Panc1 (cell line): ENCODE results near the gene COPZ1. TPM values are rescaled to one million over a fixed set of nuclear protein-coding genes. Genes with fewer than 3 reads are reported as not detected.

ENCODE experiments used
- ATAC-seq: fragments of 200-7000 bp; cut with Tn5 transposase; 2 replicates; pipeline ENCODE4 v1.9.1; 2020; ENCODE audit warnings: mild to moderate bottlenecking, moderate library complexity
- BruUV-seq: library from RNA; stranded (reverse); fragments of 400-500 nt; replicated peaks from 2 replicates; lab custom pipeline; 2021; lab: Mats Ljungman, UMichigan
- CTCF ChIA-PET: fragments of 300-600 bp; sonication (Branson Sonifier 250); formaldehyde crosslinking; loops from one replicate; lab custom pipeline; 2022; ENCODE audit warnings: antibody characterized with exemption; lab: Charles Lee
- POLR2A ChIA-PET: fragments of 300-600 bp; sonication (Branson Sonifier 250); formaldehyde crosslinking; loops from one replicate; lab custom pipeline; 2022; ENCODE audit warnings: antibody characterized with exemption; lab: Charles Lee
- DNase-seq: peaks from one replicate; pipeline ENCODE4 v3.0.0-alpha.2; 2010; ENCODE audit warnings: low read depth, low spot score
- H3K27ac ChIP-seq: 2 replicates; pipeline ENCODE4 v1.5.1; 2011; ENCODE audit warnings: mild to moderate bottlenecking, low read length, inconsistent platforms
- H3K27me3 ChIP-seq: fragments of 200-500 bp; sonication (Bioruptor generic); 2 replicates; pipeline ENCODE4 v1.6.0; 2014; ENCODE audit warnings: low read length, inconsistent platforms; ENCODE audit not compliant: control insufficient read depth, insufficient read depth
- H3K36me3 ChIP-seq: fragments of 200-500 bp; sonication (Bioruptor generic); 2 replicates; pipeline ENCODE4 v1.5.1; 2014; ENCODE audit warnings: inconsistent platforms, mild to moderate bottlenecking, low read length, moderate library complexity; ENCODE audit not compliant: control insufficient read depth, insufficient read depth
- H3K4me1 ChIP-seq: 2 replicates; pipeline ENCODE4 v1.5.1; 2011; ENCODE audit warnings: inconsistent platforms, mild to moderate bottlenecking, low read length, moderate library complexity; ENCODE audit not compliant: control insufficient read depth, insufficient read depth
- H3K4me3 ChIP-seq, 2 experiments: 2 replicates each; pipeline ENCODE4 v1.5.1; 2011 to 2012; ENCODE audit warnings: low read depth in 2 of 2, low read length in 2 of 2, mild to moderate bottlenecking in 2 of 2, inconsistent platforms in 1 of 2, moderate library complexity in 1 of 2
- H3K9me3 ChIP-seq: fragments of 200-500 bp; sonication (Bioruptor generic); 2 replicates; pipeline ENCODE4 v1.5.1; 2014; ENCODE audit warnings: low read depth, mild to moderate bottlenecking, inconsistent platforms, low read length, moderate library complexity; ENCODE audit not compliant: control insufficient read depth, insufficient read depth
- POLR2AphosphoS5 ChIP-seq: IDR thresholded peaks from 2 replicates; pipeline ENCODE4 v1.6.1; 2012; ENCODE audit warnings: mild to moderate bottlenecking, low read depth, low read length, moderate library complexity
- SIN3A ChIP-seq: IDR thresholded peaks from 2 replicates; pipeline ENCODE4 v1.6.1; 2012; ENCODE audit warnings: low read depth, mild to moderate bottlenecking, low read length, moderate library complexity, borderline replicate concordance; ENCODE audit not compliant: insufficient read depth
- TCF7L2 ChIP-seq: IDR thresholded peaks from 2 replicates; pipeline ENCODE4 v1.6.1; 2011; ENCODE audit warnings: mild to moderate bottlenecking, low read depth, low read length, inconsistent platforms
- in situ Hi-C: cut with HindIII; loops from 2 replicates; pipeline ENCODE4 v1.10.0; 2016; ENCODE audit warnings: low sequenced_read_pairs, low pct_unique_long_range_greater_than_20kb
- intact Hi-C: fragments of 100-400 bp; cut with micrococcal nuclease; formaldehyde crosslinking; loops from one replicate; pipeline ENCODE4 v1.10.0; 2022; ENCODE audit not compliant: unreplicated experiment
- total RNA-seq: library from RNA; stranded (reverse); gene quantifications from one replicate; pipeline ENCODE4 v1.2.1, GENCODE V29; 2021; ENCODE audit not compliant: unreplicated experiment
- TF ChIP-seq, protein P1 (sequence below), 2 experiments: IDR thresholded peaks; 2 replicates each; pipeline ENCODE4 v1.6.1; 2011 to 2012; ENCODE audit warnings: low read depth in 2 of 2, control low read depth in 1 of 2, low read length in 1 of 2, mild to moderate bottlenecking in 1 of 2, moderate library complexity in 1 of 2; ENCODE audit not compliant: insufficient read depth in 1 of 2
- TF ChIP-seq, protein P2 (sequence below): fragments of 450-650 bp; IDR thresholded peaks from 2 replicates; pipeline ENCODE4 v1.5.1; 2017; ENCODE audit warnings: mild to moderate bottlenecking

Gene COPZ1
- total RNA-seq, 1 experiment from 2014 or later = 175 TPM

DNA sequence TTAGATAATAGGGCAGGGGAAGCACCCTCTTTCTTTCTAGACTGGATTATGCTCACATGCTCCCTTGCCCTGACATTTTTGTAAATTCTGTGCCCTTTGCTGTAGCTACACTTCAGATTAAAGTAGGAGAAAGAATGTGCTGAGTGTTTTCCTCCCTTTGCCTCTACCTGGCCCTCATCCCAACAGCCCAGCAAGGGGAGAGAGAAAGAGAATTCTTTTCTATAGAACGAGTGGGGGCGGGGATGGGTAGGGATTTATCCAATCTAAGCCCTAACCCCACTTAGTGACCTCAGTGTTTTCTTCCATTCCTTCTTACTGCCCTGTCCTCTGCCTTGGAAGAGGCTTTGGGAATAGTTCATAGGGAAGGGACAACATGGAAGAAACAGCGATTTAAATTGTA lies 25.8 kb downstream of the COPZ1 start:
- TF ChIP-seq POLR2AphosphoS5 (no peak), SIN3A (no peak), TCF7L2 (no peak)
- TF ChIP-seq, protein P1, sequence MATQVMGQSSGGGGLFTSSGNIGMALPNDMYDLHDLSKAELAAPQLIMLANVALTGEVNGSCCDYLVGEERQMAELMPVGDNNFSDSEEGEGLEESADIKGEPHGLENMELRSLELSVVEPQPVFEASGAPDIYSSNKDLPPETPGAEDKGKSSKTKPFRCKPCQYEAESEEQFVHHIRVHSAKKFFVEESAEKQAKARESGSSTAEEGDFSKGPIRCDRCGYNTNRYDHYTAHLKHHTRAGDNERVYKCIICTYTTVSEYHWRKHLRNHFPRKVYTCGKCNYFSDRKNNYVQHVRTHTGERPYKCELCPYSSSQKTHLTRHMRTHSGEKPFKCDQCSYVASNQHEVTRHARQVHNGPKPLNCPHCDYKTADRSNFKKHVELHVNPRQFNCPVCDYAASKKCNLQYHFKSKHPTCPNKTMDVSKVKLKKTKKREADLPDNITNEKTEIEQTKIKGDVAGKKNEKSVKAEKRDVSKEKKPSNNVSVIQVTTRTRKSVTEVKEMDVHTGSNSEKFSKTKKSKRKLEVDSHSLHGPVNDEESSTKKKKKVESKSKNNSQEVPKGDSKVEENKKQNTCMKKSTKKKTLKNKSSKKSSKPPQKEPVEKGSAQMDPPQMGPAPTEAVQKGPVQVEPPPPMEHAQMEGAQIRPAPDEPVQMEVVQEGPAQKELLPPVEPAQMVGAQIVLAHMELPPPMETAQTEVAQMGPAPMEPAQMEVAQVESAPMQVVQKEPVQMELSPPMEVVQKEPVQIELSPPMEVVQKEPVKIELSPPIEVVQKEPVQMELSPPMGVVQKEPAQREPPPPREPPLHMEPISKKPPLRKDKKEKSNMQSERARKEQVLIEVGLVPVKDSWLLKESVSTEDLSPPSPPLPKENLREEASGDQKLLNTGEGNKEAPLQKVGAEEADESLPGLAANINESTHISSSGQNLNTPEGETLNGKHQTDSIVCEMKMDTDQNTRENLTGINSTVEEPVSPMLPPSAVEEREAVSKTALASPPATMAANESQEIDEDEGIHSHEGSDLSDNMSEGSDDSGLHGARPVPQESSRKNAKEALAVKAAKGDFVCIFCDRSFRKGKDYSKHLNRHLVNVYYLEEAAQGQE (IDR thresholded peaks at IDR 0.05; ENCODE audit: insufficient read depth in 1 of 2, low read depth in 2 of 2, low read length in 1 of 2) = no peak
- TF ChIP-seq, protein P2, sequence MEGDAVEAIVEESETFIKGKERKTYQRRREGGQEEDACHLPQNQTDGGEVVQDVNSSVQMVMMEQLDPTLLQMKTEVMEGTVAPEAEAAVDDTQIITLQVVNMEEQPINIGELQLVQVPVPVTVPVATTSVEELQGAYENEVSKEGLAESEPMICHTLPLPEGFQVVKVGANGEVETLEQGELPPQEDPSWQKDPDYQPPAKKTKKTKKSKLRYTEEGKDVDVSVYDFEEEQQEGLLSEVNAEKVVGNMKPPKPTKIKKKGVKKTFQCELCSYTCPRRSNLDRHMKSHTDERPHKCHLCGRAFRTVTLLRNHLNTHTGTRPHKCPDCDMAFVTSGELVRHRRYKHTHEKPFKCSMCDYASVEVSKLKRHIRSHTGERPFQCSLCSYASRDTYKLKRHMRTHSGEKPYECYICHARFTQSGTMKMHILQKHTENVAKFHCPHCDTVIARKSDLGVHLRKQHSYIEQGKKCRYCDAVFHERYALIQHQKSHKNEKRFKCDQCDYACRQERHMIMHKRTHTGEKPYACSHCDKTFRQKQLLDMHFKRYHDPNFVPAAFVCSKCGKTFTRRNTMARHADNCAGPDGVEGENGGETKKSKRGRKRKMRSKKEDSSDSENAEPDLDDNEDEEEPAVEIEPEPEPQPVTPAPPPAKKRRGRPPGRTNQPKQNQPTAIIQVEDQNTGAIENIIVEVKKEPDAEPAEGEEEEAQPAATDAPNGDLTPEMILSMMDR = no peak
- DNase-seq = no peak
- peaks cover 19% of the 10 kb centered on the region for H3K36me3 ChIP-seq
- H3K4me1 ChIP-seq = 0 out of 2 replicates have a peak, but pooled peaks cover 5% of the 10 kb centered on the region
- no peaks in the 10 kb centered on the region for H3K27me3 ChIP-seq
- intact Hi-C loops = no loop called here
- POLR2A ChIA-PET = no interaction called here
- CTCF ChIA-PET = interaction anchor here (0.6 kb wide), 1 partner anchor 8 kb away, joined by 3 read pairs; no protein-coding TSS in a partner anchor
- in situ Hi-C loops = no loop called here
- no peak overlapping the region for H3K27ac ChIP-seq
- no peaks in the 10 kb centered on the region for H3K9me3 ChIP-seq
- ATAC-seq = no peak
- BruUV-seq = no TSS peak
- no peak overlapping the region for H3K4me3 ChIP-seq

DNA sequence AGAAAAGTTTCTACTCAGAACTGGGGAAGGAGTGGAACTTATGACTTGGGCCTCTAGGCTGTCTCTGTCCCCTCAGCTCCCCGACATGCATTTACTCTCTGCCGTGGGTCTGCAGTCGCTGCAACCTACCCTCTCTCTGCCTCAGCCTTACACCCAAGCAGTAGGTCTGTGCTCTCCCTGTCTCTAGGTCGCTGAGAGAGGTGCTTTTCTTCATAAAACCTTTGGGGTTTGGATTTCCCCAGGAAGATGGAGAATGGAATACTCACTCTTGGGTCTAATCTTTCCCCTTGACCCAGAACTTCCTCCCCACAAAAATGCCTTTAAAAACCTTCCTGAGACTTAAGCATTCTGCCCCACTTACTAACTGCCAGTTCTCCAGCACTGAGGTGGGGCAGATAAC lies 26.4 kb downstream of the COPZ1 start:
- no peak for TF ChIP-seq POLR2AphosphoS5
- no peak for TF ChIP-seq TCF7L2
- TF ChIP-seq SIN3A = no peak
- TF ChIP-seq, protein P2 = no peak
- TF ChIP-seq, protein P1 (IDR thresholded peaks at IDR 0.05; ENCODE audit: insufficient read depth in 1 of 2, low read depth in 2 of 2, low read length in 1 of 2) = no peak
- Histone ChIP-seq H3K36me3 (peaks cover 19% of the 10 kb centered on the region), H3K4me1 (0 out of 2 replicates have a peak, but pooled peaks cover 5% of the 10 kb centered on the region), H3K27ac (no peak overlapping the region), H3K4me3 (no peak overlapping the region), H3K27me3 (no peaks in the 10 kb centered on the region), H3K9me3 (no peaks in the 10 kb centered on the region)
- BruUV-seq = TSS peak; percentile 89
- ATAC-seq (no peak), DNase-seq (no peak)
- ChIA-PET POLR2A (no interaction called here), CTCF (no interaction called here)
- intact Hi-C loops (no loop called here), in situ Hi-C loops (no loop called here)
